OCI-LY7 (cell line): Measurements from ENCODE around the gene KPTN.

ENCODE experiments used
- CTCF ChIP-seq: fragments of 200-600 bp; sonication (generic); conservative IDR thresholded peaks from 2 replicates; pipeline ENCODE4 v1.5.1; 2014; ENCODE audit warnings: mild to moderate bottlenecking, antibody characterized with exemption, low read length, moderate library complexity, mixed read lengths
- EZH2phosphoT487 ChIP-seq: fragments of 200-600 bp; sonication (generic); IDR thresholded peaks from 2 replicates; pipeline ENCODE4 v1.6.1; 2018; ENCODE audit warnings: low read depth, borderline replicate concordance, mild to moderate bottlenecking, mixed run types, antibody characterized with exemption, low read length, moderate library complexity, mixed read lengths

DNA sequence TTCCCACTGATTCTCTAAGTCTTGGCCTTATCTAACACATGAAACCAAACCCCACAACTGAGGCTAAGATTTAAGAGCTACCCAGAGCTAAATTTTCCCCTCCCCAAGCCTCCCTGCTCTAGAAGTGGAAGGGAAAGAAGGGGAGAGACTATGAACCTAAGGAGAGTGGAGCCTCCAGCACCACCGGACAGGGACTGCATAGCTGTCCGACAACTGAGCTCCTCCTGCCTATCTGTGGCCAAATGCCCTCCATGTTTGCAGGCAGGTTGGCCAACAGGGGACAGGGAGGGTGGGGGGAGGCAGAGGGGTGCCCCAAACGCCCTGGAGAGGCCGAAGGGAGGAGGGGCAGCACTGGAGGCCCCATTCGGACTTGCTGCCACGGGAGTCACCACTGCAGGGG lies 36.8 kb upstream of the KPTN start:
- TF ChIP-seq CTCF (no peak), EZH2phosphoT487 (no peak)
